DOHH2 (cell line): ENCODE data around the gene ZFAND4.

Source experiments
- CTCF ChIP-seq: fragments of 200-600 bp; sonication (generic); IDR thresholded peaks from one replicate; pipeline ENCODE4 v1.5.1; 2014; ENCODE audit warnings: antibody characterized with exemption, mild to moderate bottlenecking, low read depth, low read length; ENCODE audit not compliant: poor library complexity, severe bottlenecking
- EZH2phosphoT487 ChIP-seq: fragments of 200-600 bp; sonication (generic); IDR thresholded peaks from 2 replicates; pipeline ENCODE4 v1.6.1; 2017; ENCODE audit warnings: borderline replicate concordance, mild to moderate bottlenecking, antibody characterized with exemption, low read length, moderate library complexity, mixed read lengths

- TF ChIP-seq CTCF (no peak), EZH2phosphoT487 (no peak)
Measured at GRCh38 chr10:45644527-45644926, 28.0 kb downstream of the ZFAND4 start.
